Activated T-cell treated with anti-CD3 and anti-CD28 coated beads, Interleukin-2, amount 50 U/mL, for 48 hours (primary cell): ENCODE data around the gene NF1.
"Not testable (repeated sequence)": the region's sequence is repeated elsewhere in the genome, so short reads cannot be mapped to it uniquely, and the experiment has no call there.

Experiments used
- DNase-seq, 2 experiments: peaks; one replicate each; pipeline ENCODE4 v3.0.0-alpha.2; 2020

The NF1 gene

DNA sequence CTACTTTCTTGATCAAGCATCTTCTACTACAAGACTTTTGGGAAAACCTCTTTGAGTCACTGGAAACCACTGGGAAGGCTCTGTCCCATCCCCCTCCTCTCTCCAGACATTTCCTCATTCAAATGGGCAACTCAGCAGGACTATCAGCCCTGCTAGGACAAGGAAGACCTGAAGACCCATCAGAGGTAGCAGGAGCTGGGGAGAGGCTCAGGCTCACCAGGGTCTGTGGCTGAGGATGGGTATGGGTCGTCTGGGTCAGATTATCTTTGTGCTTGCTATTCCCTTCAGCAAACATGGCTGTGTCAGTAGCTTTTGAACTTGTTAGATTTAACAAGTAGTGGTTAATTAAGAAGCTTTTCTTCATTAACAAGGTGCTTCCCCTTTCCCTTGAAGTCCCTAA lies 15.0 kb upstream of the NF1 start:
- no peak for DNase-seq

DNA sequence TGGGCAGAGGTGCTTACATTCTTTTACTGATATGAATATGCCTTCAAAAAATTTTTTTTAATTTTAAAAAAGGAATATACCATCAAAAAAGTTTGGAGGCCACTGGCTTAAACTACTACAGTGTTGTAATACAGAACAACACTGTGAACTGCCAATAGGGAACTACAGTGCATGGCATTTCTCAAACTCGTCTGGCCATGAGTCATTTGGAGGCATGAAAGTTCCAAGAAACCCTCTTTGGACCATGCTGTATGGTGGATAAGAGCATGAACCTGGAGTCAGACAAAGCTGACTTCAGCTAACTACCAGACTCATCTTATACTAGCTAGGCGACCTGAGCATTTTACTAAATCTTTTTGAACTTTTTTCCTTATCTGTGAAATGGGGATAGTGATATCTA lies 9.2 kb upstream of the NF1 start:
- no peak for DNase-seq

DNA sequence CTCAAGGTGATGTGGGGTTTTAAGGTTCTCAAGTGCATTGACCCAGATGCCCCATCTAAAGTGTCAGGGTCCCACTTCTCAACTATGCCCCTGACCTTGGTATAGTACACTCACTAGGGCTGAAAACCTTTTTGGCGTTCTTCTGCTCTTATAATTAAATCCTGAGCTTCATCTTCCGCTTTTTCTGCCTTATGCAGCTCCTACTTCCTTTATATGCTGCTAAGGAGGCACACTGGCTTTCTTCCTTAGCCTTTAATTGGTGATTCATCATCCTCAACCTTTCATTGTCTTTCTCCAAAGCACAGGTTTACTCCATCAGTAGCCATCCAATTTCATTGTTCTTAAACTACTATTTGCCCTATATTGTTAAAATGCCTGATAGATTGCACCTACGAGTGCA lies 5.3 kb upstream of the NF1 start:
- no peak for DNase-seq

DNA sequence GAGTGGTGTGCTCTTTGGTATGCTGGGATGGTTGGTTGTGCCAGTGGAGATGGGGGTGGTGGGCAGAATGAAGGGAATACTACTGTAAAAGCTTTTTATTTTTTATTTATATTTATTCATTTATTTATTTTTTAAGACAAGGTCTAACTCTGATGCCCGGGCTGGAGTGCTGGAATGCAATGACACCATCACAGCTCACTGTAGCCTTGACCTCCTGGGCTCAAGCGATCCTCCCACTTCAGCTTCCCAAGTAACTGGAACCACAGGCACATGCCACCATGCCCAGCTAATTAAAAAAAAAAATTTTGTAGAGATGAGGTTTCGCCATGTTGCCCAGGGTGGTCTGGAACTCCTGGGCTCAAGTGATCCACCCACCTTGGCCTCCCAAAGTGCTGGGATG lies 4.1 kb upstream of the NF1 start:
- DNase-seq, result not testable (repeated sequence)

DNA sequence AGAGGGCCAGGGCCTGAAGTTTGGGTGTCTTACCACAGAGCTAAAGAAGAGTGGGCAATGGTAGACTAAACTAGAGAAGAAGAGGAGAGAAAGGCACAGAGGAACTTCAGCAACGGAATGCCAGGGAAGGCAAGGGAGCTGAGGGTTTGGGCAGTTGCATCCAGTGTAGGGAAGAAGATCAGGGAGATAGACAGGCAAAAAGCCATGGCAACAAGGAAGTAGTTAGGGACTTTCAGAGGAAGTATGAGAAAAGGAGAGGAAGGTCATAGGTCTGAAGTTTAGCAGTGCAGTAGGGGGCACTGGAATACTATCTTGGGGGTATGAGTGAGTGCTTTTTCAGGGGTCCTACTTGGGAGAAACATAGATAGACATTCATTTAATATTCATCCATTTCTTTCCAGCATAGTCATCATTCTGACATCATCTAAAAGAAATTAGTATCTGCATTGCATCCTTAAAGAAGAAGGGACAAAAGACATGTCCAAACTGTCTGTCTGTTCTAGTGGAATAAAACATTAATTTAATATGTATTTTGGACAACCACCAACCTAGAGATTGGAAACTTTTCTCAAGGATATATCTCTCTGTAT lies 2.2 kb upstream of the NF1 start:
- no peak for DNase-seq

DNA sequence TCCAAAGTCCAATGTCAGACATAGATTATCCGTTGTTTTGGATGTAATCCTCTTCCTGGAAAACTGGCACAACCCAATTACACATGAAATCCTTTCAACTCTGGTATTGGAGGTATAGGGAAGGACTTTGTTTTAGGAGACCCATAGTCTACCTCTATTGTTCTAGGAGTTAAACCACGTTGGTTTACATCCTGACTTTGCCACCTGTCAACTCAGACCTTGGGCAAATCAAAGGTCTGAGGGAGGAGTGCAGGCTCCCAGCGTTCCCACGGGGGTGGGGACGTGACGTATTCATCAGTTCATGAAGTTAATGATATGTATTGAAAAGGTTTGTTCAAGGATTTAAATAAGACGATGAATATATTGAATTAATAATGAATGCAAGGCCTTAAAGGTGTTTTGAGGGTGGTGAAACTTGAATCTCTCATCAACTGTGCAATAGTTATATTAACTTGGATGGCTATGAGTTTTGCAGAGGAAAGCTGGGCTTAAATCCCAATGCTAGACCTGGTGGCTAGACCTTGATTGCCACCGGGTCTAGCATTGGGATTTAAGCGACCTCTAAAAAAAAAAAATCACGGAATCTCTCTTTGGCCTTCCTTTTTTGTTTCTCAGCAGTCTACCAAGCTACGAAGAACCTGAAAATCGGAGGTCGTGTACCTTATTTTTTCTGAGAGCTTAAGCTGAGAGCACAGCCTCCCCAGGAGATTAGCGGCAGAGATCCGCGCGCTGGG lies 744 bp upstream of the NF1 start:
- DNase-seq, result peak in 1 of 2 experiments; percentile 20

DNA sequence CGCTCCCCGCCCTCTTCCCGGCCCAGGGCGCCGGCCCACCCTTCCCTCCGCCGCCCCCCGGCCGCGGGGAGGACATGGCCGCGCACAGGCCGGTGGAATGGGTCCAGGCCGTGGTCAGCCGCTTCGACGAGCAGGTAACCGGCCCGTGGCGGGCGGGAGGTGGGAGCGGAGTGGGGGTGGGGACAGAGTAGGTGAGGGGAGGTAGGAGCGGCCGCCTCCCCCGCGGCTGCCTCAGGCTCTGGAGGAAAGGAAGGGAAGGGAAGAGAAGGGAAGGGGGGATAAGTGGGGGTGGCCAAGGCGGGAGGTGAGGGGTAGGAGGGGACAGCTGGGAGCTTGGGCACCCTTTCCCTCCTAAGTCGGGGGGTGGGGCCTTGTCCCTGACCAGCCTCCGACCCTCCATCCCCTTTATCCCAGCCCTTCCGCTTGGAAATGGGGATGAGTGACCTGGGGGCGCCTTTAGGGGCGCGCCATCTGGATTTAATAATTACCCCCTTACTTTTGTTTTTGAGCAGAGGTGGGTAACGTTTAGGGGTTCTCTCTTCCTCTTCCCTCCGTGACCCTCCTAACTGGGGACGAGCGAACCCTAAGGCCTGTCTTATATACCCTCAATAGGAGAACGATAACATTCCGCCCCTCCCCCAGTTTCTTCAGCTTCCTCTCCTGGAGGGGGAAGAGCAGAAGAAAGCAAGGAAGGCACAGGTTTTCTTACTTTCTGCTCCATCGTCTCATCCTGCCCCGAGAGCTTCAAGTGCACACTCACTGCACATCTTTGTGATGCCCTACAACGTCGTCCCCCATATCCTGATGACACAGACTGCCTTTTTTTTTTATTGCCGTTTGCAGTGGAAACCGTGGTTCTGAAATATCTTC lies 694 bp downstream of the NF1 start:
- peak; percentile 42 to 45 for DNase-seq

DNA sequence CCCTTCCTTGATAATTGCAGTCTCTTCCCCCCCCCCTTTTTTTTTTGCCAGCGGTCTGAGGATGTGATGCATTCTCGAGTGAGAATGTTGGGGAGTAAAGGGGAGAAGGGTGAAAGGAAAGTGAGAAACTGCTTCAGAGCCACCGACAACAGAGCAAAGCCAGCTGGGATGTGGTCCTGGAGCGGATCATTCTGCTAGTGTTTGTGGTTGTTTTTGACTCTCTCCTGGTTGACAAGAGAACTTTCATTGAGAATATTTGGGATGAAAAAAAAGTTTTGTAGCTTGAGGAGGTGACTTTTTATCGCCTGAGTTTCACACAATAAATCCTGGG lies 1.3 kb downstream of the NF1 start:
- DNase-seq, result no peak

DNA sequence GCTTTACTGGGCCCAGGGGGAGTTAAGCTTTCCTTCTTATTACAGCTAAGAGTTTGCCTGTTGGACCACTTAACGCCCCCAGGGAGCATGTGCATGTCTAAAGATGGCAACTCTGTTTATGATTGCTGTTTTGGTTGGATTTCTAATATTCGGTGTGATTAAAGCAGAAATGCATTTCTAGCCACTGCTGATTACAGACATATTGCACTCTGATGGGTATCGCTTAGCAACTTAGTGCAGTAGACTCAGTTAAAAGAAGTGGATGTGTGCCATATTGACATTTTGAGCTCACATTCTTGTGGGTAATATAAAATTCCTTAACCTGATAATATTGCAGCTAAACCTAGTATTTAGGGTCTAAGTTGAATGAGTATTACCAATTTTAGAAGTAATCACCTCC lies 4.2 kb downstream of the NF1 start:
- DNase-seq, result no peak

DNA sequence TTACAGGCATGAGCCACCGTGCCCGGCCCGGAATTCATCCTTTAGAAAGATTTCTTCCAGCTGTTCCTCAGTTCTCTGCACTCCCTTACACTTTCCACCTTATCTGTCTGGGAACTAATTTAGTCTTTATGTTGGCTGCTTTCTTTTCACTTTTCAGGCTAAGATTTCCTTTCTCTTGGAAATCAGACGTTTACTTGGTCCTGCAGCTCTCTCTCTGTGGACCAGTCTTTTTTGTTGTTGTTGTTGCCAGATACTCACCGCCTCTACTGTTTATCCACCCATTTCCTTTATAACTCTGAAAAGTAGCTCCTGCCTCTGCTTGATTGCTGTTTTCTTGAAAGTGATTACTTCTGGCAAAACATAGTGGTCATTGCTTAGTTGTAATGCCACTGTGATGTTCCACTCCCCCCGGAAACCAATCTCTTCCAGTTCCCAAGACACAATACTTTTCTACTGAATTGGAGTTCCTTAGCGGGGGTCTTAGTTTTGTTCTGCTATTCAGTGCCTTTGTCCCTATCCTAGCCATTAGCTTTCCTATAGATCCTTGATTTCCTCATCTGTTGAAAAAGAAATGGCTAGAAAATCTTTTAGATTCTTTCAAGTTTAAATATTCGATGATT lies 6.2 kb downstream of the NF1 start:
- no peak for DNase-seq

DNA sequence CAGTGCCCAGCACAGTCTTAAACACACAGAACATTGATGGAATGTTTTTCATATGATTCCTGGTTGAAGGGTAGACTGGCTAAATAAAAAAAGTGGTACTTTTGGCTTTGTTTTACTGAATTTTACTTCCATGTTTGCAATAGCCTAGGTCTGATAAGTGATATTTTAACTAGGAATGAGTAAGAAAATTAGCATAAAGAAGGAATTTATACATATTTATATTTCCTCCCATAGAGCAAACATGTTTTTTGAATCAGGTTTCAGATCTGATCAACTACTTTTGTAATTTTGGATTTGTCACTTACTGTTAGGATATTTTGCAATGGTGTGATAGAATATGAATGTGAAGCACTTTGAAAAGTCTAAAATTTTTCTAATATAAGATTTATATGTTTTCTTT lies 7.2 kb downstream of the NF1 start:
- no peak for DNase-seq

DNA sequence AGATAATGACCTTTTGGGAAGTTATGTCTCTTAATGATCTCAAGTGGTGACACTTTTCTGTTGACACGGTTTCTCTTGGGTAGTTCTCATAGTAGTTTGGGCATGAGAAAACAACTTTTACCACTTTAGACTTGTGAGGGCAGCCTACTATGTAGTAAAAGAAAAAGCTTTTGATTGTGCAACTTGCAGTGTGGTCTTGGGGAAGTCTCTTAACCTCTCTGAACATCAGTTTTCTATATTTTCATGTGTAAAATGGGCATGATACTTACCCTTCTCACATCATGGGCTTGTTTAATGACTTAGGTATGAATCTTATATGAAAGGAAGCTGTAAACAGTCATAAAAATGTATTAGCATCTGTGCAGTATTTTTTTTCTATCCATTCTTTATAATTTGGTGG lies 11.2 kb downstream of the NF1 start:
- no peak for DNase-seq

DNA sequence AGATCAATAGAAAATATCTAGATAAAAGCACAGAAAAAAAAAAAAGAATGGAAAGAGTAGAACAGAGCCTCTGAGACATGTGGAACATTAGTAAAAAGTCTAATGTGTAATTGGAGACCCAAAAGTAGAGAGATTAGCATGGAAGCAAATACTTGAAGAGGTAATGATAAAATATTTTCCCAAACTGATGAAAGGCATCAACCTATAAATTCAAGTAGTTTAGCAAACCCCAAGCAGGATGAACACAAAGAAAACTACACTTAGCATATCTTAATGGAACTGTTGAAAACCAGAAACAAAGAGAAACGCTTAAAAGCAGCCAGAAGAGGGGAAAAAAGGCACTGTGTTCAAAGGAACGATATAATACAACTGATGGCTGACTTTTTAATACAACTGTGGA lies 16.4 kb downstream of the NF1 start:
- DNase-seq, result no peak

DNA sequence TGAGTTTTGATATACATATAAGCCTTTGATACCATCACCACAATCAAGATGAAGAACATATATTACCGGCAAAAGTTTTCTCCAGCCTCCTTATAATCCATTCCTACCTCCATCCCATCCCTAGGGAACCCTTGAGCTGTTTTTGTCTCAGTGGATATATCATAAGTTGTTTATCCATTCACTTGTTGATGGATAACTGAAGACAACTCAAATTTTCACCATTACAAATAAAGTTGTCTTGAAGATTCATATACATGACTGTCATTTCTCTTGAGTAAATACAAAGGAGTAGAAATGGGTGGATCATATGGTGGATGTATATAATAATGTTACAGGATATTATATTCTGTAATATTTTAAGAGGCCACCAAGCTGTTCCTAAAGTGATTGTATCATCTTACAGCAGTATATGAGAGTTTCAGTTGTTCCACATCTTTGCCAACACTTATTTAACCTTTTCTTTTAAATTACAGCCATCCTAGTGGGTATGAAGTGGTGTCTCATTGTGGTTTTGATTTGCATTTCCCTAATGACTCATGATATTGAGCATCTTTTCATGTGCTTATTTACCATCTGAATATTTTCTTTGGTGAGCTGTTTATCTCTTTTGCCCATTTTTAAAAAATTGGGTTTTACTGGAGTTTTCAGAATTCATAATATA lies 17.4 kb downstream of the NF1 start:
- no peak for DNase-seq

DNA sequence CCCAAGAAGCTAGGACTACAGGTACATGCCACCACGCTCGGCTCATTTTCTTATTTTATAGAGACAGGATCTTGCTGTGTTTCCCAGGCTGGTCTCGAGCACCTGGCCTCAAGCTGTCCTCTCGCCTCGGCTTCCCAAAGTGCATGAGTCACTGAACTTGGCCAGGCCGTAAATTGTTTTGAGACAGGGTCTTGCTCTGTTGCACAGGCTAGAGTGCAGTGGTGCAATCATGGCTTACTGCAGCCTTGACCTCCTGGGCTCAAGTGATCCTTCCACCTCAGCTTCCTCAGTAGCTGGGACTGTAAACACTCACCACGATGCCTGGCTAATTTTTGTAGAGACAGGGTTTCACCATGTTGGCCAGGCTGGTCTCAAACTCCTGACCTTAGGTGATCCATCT lies 18.6 kb downstream of the NF1 start:
- not testable (repeated sequence) for DNase-seq

DNA sequence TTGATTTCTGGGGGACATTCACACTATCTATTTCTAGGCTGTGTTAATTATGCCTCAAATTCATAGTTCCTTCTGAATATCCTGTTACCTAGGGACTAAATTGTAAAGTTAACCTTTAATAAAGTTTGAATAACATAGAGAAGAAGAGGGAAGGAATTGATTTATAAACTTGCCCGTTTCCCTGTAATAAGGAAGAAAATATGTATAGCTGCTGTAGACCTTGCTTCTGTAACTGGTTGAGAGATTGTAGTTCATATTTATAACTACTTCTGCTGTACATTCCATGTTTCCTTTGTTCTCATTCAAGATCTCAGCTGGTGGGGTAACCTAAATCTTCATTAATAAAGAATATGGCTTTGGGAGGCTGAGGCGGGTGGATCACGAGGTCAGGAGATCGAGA lies 19.2 kb downstream of the NF1 start:
- DNase-seq, result no peak

DNA sequence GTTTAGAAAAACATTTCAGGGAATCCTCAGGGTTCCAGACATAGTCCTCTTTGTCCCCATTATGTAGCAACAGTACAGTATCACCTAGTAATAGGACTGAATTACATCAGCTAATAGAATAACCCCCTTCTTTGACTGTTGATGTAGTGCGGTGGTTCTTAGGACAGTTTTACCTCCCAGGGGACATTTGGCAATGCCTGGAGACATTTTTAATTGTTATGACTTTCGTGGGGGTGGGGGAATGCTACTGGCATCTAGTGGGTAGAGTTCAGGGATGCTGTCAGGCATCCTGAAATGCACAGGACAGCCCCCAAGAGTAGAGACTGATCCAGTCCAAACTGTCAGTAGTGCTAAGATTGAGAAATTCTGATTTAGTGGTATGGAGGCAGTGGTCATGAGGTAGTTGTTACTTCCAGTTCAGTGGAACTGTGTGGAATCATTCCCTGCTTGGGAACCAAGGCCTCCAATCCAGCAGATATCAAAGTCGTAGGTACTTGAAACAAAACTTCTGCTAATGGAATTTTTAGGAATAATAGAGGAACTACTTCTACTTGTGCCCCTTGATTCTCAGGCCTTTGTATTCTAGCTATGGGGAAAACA lies 20.3 kb downstream of the NF1 start:
- DNase-seq, result no peak

DNA sequence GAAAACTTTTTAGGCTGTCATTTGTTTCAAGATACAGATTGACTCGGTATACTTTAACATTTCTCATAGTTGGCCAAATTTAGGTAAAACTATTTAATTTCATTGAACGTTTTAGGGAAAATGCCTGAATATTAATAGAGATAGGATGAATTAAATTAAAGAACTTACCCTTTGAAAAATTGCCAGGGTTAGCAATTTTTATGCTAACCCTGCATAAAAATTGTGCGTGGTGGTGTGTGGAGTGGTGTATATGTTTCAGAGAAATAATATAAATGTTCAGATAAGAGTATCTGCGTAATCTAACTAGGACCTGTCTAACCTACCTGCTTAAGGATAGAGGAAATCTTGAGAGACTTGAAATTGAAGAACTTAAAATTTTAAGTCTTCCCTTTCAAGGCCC lies 21.4 kb downstream of the NF1 start:
- no peak for DNase-seq

DNA sequence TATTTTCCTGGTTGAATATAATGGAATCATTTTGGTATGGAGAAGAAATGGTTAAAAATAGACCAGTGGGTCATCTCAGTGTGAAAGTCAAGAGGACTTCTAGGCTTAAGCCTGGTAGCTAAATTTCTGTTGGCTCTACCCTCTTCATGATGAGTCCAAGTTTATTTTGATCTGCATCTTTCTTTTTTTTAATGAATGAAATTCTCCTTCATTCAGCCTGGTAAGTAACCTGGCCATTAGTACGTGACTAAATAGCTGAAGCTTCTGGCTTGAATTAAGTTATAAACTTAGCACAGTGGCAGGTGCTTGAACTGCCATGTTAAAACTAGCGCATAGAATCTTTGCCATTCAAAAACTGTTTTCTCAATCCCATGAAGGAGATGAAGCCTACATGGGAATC lies 28.0 kb downstream of the NF1 start:
- DNase-seq, result no peak

DNA sequence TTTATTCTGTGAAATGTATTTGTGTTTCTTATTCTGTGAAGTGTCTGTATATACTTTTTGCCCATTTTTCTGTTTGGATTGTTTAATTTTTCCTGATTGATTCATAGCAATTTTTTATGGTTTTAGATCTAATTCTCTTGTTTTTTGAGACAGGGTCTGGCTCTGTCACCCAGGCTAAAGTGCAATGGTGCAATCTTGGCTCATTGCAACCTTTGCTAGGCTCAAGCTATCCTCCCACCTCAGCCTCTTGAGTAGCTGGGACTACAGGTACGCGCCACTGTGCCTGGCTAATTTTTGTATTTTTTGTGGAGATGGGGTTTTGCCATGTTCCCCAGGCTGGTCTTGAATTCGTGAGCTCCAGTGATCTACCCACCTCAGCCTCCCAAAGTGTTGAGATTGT lies 31.5 kb downstream of the NF1 start:
- no peak for DNase-seq

DNA sequence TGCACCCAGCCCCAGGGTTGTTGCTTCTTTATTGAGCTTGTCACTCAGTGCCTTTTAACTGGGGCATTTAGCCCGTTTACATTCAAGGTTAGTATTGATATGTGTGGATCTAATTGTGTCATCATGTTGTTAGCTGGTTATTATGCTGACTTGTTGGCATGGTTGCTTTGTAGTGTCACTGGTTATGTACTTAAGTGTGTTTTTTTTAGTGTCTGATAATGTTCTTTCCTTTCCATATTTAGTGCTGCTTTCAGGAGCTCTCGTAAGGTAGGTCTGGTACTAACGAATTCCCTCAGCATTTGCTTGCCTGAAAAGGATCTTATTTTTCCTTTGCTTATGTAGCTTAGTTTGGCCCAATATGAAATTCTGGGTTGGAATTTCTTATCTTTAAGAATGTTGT lies 33.5 kb downstream of the NF1 start:
- no peak for DNase-seq

DNA sequence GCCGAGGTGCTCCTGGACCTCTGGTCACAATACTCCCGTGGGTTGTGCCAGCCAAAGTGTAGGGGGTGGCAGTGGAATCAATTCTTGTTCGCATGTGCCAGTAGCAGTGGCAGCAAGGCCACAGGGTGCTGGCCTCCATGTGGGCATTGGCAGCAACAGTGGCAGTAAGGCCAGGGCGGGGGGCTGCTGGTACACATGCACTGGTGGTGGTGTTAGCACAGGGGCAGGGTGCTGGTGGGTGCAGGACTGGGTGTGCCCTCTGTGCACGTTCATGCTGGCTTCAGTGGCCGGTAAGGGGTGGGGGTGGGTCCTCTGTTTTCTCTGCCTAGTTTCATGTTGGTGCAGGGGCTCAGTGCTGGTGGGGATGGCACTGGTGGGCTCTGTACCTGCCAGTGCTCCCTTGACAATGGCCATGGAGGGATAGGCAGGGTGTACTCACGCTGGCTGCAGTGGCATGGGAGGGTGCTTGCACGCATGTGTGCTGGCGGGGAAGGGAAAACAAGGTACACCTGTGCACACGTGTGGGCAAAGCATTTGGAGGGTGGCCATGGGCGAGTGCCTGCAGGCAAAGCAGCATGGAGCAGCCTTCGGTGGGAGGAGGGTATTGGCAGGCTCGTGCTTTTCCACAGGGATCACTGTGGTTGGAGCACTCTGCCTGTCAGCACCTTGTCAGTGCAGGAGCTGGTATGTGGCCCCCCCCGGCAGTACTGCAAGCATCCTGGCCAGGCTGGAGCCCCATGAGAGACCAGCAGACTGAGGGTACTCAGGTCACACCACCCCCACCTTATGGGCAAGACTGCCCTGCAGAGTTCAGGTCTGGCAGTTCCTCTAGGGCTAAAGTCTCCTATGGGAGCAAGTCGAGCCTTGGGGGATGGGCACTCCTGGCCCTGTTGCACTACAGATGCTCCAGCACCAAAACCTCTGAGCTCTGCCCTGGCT lies 35.8 kb downstream of the NF1 start:
- no peak for DNase-seq
